Measurements from ENCODE around the gene METTL27.
"Not testable (repeated sequence)": the region's sequence is repeated elsewhere in the genome, so short reads cannot be mapped to it uniquely, and the experiment has no call there.

- TF ChIP-seq CTCF (IDR thresholded peaks at IDR 0.05; ENCODE audit: insufficient read depth, low read length): not testable (repeated sequence)
- TF ChIP-seq, protein P1, sequence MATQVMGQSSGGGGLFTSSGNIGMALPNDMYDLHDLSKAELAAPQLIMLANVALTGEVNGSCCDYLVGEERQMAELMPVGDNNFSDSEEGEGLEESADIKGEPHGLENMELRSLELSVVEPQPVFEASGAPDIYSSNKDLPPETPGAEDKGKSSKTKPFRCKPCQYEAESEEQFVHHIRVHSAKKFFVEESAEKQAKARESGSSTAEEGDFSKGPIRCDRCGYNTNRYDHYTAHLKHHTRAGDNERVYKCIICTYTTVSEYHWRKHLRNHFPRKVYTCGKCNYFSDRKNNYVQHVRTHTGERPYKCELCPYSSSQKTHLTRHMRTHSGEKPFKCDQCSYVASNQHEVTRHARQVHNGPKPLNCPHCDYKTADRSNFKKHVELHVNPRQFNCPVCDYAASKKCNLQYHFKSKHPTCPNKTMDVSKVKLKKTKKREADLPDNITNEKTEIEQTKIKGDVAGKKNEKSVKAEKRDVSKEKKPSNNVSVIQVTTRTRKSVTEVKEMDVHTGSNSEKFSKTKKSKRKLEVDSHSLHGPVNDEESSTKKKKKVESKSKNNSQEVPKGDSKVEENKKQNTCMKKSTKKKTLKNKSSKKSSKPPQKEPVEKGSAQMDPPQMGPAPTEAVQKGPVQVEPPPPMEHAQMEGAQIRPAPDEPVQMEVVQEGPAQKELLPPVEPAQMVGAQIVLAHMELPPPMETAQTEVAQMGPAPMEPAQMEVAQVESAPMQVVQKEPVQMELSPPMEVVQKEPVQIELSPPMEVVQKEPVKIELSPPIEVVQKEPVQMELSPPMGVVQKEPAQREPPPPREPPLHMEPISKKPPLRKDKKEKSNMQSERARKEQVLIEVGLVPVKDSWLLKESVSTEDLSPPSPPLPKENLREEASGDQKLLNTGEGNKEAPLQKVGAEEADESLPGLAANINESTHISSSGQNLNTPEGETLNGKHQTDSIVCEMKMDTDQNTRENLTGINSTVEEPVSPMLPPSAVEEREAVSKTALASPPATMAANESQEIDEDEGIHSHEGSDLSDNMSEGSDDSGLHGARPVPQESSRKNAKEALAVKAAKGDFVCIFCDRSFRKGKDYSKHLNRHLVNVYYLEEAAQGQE (IDR thresholded peaks at IDR 0.05; ENCODE audit: insufficient replicate concordance, low read depth): not testable (repeated sequence)
These were observed 20.6 kb downstream of the METTL27 start for GRCh38 chr7:73821597-73822285.
